ENCODE data around the gene ATP2A1.

GRCh38 chr16:28846933-28847273 lies 31.4 kb upstream of the ATP2A1 start:
- no peak for TF ChIP-seq CTCF (IDR thresholded peaks at IDR 0.05; ENCODE audit: low read length)
- no peak for TF ChIP-seq EZH2 (optimal IDR thresholded peaks at IDR 0.05; ENCODE audit: low read depth, low read length)

All from MM.1S (cell line).